Panc1 (cell line): ENCODE results near the gene NUDT11.

Experiments
- POLR2AphosphoS5 ChIP-seq: IDR thresholded peaks from 2 replicates; pipeline ENCODE4 v1.6.1; 2012; ENCODE audit warnings: mild to moderate bottlenecking, low read depth, low read length, moderate library complexity
- TCF7L2 ChIP-seq: IDR thresholded peaks from 2 replicates; pipeline ENCODE4 v1.6.1; 2011; ENCODE audit warnings: mild to moderate bottlenecking, low read depth, low read length, inconsistent platforms
- TF ChIP-seq, protein P1 (sequence below): fragments of 450-650 bp; IDR thresholded peaks from 2 replicates; pipeline ENCODE4 v1.5.1; 2017; ENCODE audit warnings: mild to moderate bottlenecking
- TF ChIP-seq, protein P2 (sequence below), 2 experiments: IDR thresholded peaks; 2 replicates each; pipeline ENCODE4 v1.6.1; 2011 to 2012; ENCODE audit warnings: low read depth in 2 of 2, control low read depth in 1 of 2, low read length in 1 of 2, mild to moderate bottlenecking in 1 of 2, moderate library complexity in 1 of 2; ENCODE audit not compliant: insufficient read depth in 1 of 2

DNA sequence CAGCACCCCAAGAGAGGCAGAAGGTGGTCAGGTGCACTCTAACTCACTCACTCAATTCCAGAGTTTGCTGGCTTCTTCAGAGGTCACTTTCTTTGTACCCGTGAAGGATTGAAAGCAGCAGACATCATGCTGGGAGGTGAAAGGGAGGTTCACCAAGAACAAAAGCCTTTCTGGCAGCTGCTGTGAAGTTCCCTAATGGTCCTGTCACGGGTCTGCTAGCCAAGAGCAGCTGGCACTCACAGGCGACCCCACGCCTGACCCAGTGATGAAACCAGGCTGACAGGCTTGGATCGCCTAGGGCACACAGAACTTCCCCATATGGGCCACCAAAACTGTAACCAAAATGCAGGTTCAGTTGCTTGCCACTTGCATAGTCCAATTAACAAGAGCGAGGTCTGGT, 11.8 kb downstream of the NUDT11 start:
- TF ChIP-seq, protein P1, sequence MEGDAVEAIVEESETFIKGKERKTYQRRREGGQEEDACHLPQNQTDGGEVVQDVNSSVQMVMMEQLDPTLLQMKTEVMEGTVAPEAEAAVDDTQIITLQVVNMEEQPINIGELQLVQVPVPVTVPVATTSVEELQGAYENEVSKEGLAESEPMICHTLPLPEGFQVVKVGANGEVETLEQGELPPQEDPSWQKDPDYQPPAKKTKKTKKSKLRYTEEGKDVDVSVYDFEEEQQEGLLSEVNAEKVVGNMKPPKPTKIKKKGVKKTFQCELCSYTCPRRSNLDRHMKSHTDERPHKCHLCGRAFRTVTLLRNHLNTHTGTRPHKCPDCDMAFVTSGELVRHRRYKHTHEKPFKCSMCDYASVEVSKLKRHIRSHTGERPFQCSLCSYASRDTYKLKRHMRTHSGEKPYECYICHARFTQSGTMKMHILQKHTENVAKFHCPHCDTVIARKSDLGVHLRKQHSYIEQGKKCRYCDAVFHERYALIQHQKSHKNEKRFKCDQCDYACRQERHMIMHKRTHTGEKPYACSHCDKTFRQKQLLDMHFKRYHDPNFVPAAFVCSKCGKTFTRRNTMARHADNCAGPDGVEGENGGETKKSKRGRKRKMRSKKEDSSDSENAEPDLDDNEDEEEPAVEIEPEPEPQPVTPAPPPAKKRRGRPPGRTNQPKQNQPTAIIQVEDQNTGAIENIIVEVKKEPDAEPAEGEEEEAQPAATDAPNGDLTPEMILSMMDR, result no peak
- TF ChIP-seq, protein P2, sequence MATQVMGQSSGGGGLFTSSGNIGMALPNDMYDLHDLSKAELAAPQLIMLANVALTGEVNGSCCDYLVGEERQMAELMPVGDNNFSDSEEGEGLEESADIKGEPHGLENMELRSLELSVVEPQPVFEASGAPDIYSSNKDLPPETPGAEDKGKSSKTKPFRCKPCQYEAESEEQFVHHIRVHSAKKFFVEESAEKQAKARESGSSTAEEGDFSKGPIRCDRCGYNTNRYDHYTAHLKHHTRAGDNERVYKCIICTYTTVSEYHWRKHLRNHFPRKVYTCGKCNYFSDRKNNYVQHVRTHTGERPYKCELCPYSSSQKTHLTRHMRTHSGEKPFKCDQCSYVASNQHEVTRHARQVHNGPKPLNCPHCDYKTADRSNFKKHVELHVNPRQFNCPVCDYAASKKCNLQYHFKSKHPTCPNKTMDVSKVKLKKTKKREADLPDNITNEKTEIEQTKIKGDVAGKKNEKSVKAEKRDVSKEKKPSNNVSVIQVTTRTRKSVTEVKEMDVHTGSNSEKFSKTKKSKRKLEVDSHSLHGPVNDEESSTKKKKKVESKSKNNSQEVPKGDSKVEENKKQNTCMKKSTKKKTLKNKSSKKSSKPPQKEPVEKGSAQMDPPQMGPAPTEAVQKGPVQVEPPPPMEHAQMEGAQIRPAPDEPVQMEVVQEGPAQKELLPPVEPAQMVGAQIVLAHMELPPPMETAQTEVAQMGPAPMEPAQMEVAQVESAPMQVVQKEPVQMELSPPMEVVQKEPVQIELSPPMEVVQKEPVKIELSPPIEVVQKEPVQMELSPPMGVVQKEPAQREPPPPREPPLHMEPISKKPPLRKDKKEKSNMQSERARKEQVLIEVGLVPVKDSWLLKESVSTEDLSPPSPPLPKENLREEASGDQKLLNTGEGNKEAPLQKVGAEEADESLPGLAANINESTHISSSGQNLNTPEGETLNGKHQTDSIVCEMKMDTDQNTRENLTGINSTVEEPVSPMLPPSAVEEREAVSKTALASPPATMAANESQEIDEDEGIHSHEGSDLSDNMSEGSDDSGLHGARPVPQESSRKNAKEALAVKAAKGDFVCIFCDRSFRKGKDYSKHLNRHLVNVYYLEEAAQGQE (IDR thresholded peaks at IDR 0.05; ENCODE audit: insufficient read depth in 1 of 2, low read depth in 2 of 2, low read length in 1 of 2), result no peak
- TF ChIP-seq POLR2AphosphoS5 (no peak), TCF7L2 (no peak)
